K562 (cell line): ENCODE measurements around the gene DNAJC8. TPM values are rescaled to one million over a fixed set of nuclear protein-coding genes. Genes with fewer than 3 reads are reported as not detected.

Source experiments
- EP400 ChIP-seq: fragments of 450-650 bp; IDR thresholded peaks from 2 replicates; pipeline ENCODE4 v1.6.1; 2017; ENCODE audit warnings: antibody characterized with exemption, mild to moderate bottlenecking, moderate library complexity
- LEF1 ChIP-seq: fragments of 450-650 bp; IDR thresholded peaks from 2 replicates; pipeline ENCODE4 v1.6.1; 2016; ENCODE audit warnings: mild to moderate bottlenecking
- NCOA6 ChIP-seq: fragments of 450-650 bp; IDR thresholded peaks from 2 replicates; pipeline ENCODE4 v1.6.1; 2017; ENCODE audit warnings: mild to moderate bottlenecking
- XRCC4 ChIP-seq: IDR thresholded peaks from one replicate; pipeline ENCODE4 v1.6.1; 2011; ENCODE audit not compliant: insufficient read depth, insufficient read length; ENCODE audit errors: extremely low read depth
- ZBTB7A ChIP-seq: IDR thresholded peaks from 2 replicates; pipeline ENCODE4 v1.6.1; 2011; ENCODE audit warnings: low read depth, mild to moderate bottlenecking, low read length, moderate library complexity, borderline replicate concordance; ENCODE audit not compliant: control insufficient read depth
- polyA plus RNA-seq, 8 experiments: library from polyadenylated mRNA; depleted of rRNA in 4 of 8; stranded (reverse) in 5 of 8; unstranded in 3 of 8; fragments of >200 nt; fragmentation: Nextera tagmentation in 2 of 8; fragmentation: Illumina TruSeq in 1 of 8; extraction: Ambion mirVana in 2 of 8; extraction: Trizol in 1 of 8; gene quantifications; 2 replicates each; pipeline versions ENCODE4 v1.2.1 to v1.2.3, GENCODE V29; 2011 to 2014; ENCODE audit warnings: inconsistent platforms in 1 of 8, missing spikeins in 1 of 8
- total RNA-seq, 7 experiments: library from RNA; depleted of rRNA in 6 of 7; stranded (reverse); fragments of >200 nt in 6 of 7; fragmentation: Illumina TruSeq in 2 of 7; extraction: Trizol in 2 of 7; gene quantifications; 2 replicates each; pipeline versions ENCODE4 v1.2.1 to v1.2.3, GENCODE V29; 2011 to 2021; ENCODE audit warnings: low replicate concordance in 1 of 7
- TF ChIP-seq, protein P1 (sequence below): sonication (generic); formaldehyde crosslinking; IDR thresholded peaks from 2 replicates; pipeline ENCODE4 v1.8.0; 2023; ENCODE audit warnings: mild to moderate bottlenecking, missing genetic modification reagents
- TF ChIP-seq, protein P2 (sequence below), 2 experiments: fragments of 450-650 bp; IDR thresholded peaks; 2 replicates each; pipeline ENCODE4 v1.6.1; 2016
- TF ChIP-seq, protein P3 (sequence below): sonication (generic); formaldehyde crosslinking; IDR thresholded peaks from 2 replicates; pipeline ENCODE4 v1.9.0; 2022; ENCODE audit warnings: mild to moderate bottlenecking, missing genetic modification reagents
- TF ChIP-seq, protein P4 (sequence below): fragments of 450-650 bp; IDR thresholded peaks from 2 replicates; pipeline ENCODE4 v1.6.1; 2016; ENCODE audit warnings: mild to moderate bottlenecking, moderate library complexity
- TF ChIP-seq, protein P5 (sequence below): sonication (generic); formaldehyde crosslinking; IDR thresholded peaks from 2 replicates; pipeline ENCODE4 v1.8.0; 2022; ENCODE audit warnings: mild to moderate bottlenecking, missing genetic modification reagents

The DNAJC8 gene
- total and polyA plus RNA-seq, 9 of the 15 experiments (the other 6 are each of a cell fraction or from before 2014, with no cell fraction given), result 143 to 508 (median 209) TPM

GRCh38 chr1:28232558-28233263 is at the start of gene DNAJC8 (continued):
- TF ChIP-seq ZBTB7A, result peak; percentile 43; the same call in 1 of the 2 replicates
- peak; percentile 67; the same call in 1 of the 2 replicates for TF ChIP-seq LEF1
- TF ChIP-seq, protein P1, sequence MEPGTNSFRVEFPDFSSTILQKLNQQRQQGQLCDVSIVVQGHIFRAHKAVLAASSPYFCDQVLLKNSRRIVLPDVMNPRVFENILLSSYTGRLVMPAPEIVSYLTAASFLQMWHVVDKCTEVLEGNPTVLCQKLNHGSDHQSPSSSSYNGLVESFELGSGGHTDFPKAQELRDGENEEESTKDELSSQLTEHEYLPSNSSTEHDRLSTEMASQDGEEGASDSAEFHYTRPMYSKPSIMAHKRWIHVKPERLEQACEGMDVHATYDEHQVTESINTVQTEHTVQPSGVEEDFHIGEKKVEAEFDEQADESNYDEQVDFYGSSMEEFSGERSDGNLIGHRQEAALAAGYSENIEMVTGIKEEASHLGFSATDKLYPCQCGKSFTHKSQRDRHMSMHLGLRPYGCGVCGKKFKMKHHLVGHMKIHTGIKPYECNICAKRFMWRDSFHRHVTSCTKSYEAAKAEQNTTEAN, result peak; percentile 77; the same call in 1 of the 2 replicates
- TF ChIP-seq, protein P2, sequence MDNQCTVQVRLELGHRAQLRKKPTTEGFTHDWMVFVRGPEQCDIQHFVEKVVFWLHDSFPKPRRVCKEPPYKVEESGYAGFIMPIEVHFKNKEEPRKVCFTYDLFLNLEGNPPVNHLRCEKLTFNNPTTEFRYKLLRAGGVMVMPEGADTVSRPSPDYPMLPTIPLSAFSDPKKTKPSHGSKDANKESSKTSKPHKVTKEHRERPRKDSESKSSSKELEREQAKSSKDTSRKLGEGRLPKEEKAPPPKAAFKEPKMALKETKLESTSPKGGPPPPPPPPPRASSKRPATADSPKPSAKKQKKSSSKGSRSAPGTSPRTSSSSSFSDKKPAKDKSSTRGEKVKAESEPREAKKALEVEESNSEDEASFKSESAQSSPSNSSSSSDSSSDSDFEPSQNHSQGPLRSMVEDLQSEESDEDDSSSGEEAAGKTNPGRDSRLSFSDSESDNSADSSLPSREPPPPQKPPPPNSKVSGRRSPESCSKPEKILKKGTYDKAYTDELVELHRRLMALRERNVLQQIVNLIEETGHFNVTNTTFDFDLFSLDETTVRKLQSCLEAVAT (IDR thresholded peaks at IDR 0.05), result 0 out of 4 replicates have a peak, but pooled peaks have one; percentile 6 to 29
- TF ChIP-seq, protein P3, sequence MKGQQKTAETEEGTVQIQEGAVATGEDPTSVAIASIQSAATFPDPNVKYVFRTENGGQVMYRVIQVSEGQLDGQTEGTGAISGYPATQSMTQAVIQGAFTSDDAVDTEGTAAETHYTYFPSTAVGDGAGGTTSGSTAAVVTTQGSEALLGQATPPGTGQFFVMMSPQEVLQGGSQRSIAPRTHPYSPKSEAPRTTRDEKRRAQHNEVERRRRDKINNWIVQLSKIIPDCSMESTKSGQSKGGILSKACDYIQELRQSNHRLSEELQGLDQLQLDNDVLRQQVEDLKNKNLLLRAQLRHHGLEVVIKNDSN, result peak; percentile 99
- TF ChIP-seq, protein P4, sequence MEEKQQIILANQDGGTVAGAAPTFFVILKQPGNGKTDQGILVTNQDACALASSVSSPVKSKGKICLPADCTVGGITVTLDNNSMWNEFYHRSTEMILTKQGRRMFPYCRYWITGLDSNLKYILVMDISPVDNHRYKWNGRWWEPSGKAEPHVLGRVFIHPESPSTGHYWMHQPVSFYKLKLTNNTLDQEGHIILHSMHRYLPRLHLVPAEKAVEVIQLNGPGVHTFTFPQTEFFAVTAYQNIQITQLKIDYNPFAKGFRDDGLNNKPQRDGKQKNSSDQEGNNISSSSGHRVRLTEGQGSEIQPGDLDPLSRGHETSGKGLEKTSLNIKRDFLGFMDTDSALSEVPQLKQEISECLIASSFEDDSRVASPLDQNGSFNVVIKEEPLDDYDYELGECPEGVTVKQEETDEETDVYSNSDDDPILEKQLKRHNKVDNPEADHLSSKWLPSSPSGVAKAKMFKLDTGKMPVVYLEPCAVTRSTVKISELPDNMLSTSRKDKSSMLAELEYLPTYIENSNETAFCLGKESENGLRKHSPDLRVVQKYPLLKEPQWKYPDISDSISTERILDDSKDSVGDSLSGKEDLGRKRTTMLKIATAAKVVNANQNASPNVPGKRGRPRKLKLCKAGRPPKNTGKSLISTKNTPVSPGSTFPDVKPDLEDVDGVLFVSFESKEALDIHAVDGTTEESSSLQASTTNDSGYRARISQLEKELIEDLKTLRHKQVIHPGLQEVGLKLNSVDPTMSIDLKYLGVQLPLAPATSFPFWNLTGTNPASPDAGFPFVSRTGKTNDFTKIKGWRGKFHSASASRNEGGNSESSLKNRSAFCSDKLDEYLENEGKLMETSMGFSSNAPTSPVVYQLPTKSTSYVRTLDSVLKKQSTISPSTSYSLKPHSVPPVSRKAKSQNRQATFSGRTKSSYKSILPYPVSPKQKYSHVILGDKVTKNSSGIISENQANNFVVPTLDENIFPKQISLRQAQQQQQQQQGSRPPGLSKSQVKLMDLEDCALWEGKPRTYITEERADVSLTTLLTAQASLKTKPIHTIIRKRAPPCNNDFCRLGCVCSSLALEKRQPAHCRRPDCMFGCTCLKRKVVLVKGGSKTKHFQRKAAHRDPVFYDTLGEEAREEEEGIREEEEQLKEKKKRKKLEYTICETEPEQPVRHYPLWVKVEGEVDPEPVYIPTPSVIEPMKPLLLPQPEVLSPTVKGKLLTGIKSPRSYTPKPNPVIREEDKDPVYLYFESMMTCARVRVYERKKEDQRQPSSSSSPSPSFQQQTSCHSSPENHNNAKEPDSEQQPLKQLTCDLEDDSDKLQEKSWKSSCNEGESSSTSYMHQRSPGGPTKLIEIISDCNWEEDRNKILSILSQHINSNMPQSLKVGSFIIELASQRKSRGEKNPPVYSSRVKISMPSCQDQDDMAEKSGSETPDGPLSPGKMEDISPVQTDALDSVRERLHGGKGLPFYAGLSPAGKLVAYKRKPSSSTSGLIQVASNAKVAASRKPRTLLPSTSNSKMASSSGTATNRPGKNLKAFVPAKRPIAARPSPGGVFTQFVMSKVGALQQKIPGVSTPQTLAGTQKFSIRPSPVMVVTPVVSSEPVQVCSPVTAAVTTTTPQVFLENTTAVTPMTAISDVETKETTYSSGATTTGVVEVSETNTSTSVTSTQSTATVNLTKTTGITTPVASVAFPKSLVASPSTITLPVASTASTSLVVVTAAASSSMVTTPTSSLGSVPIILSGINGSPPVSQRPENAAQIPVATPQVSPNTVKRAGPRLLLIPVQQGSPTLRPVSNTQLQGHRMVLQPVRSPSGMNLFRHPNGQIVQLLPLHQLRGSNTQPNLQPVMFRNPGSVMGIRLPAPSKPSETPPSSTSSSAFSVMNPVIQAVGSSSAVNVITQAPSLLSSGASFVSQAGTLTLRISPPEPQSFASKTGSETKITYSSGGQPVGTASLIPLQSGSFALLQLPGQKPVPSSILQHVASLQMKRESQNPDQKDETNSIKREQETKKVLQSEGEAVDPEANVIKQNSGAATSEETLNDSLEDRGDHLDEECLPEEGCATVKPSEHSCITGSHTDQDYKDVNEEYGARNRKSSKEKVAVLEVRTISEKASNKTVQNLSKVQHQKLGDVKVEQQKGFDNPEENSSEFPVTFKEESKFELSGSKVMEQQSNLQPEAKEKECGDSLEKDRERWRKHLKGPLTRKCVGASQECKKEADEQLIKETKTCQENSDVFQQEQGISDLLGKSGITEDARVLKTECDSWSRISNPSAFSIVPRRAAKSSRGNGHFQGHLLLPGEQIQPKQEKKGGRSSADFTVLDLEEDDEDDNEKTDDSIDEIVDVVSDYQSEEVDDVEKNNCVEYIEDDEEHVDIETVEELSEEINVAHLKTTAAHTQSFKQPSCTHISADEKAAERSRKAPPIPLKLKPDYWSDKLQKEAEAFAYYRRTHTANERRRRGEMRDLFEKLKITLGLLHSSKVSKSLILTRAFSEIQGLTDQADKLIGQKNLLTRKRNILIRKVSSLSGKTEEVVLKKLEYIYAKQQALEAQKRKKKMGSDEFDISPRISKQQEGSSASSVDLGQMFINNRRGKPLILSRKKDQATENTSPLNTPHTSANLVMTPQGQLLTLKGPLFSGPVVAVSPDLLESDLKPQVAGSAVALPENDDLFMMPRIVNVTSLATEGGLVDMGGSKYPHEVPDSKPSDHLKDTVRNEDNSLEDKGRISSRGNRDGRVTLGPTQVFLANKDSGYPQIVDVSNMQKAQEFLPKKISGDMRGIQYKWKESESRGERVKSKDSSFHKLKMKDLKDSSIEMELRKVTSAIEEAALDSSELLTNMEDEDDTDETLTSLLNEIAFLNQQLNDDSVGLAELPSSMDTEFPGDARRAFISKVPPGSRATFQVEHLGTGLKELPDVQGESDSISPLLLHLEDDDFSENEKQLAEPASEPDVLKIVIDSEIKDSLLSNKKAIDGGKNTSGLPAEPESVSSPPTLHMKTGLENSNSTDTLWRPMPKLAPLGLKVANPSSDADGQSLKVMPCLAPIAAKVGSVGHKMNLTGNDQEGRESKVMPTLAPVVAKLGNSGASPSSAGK, result peak; percentile 75
- TF ChIP-seq, protein P5, sequence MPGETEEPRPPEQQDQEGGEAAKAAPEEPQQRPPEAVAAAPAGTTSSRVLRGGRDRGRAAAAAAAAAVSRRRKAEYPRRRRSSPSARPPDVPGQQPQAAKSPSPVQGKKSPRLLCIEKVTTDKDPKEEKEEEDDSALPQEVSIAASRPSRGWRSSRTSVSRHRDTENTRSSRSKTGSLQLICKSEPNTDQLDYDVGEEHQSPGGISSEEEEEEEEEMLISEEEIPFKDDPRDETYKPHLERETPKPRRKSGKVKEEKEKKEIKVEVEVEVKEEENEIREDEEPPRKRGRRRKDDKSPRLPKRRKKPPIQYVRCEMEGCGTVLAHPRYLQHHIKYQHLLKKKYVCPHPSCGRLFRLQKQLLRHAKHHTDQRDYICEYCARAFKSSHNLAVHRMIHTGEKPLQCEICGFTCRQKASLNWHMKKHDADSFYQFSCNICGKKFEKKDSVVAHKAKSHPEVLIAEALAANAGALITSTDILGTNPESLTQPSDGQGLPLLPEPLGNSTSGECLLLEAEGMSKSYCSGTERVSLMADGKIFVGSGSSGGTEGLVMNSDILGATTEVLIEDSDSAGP, result peak; percentile 98
- peak; percentile 88 for TF ChIP-seq EP400
- no peak for TF ChIP-seq XRCC4
- no peak for TF ChIP-seq NCOA6
